HG02973 (cell line): ENCODE data around the gene CD164.
"Not testable (repeated sequence)": the region's sequence is repeated elsewhere in the genome, so short reads cannot be mapped to it uniquely, and the experiment has no call there.

Source experiments
- ATAC-seq: cut with Tn5 transposase; IDR thresholded peaks from one replicate; pipeline ENCODE4 v1.9.1; 2021; ENCODE audit warnings: moderate library complexity; ENCODE audit not compliant: unreplicated experiment

The CD164 gene

GRCh38 chr6:109344226-109344625, 38.0 kb downstream of the CD164 start:
- no peak for ATAC-seq

- ATAC-seq: no peak
Observed at GRCh38 chr6:109343518-109343917, 38.7 kb downstream of the CD164 start.

- ATAC-seq: no peak
Observed at GRCh38 chr6:109342911-109343310, 39.4 kb downstream of the CD164 start.

- ATAC-seq: no peak
Observed at GRCh38 chr6:109342506-109342905, 39.8 kb downstream of the CD164 start.

GRCh38 chr6:109340811-109341210, 41.5 kb downstream of the CD164 start:
- no peak for ATAC-seq

- ATAC-seq: no peak
Observed at GRCh38 chr6:109339906-109340678, 42.2 kb downstream of the CD164 start.

GRCh38 chr6:109336221-109336961, 45.9 kb downstream of the CD164 start:
- ATAC-seq: no peak

GRCh38 chr6:109333870-109334269, 48.4 kb downstream of the CD164 start:
- ATAC-seq: not testable (repeated sequence)

- no peak for ATAC-seq
Observed at GRCh38 chr6:109332748-109333147, 49.5 kb downstream of the CD164 start.

GRCh38 chr6:109331081-109331480, 51.2 kb downstream of the CD164 start:
- ATAC-seq: no peak

GRCh38 chr6:109330263-109330662, 52.0 kb downstream of the CD164 start:
- no peak for ATAC-seq

- ATAC-seq: no peak
Observed at GRCh38 chr6:109328629-109329028, 53.6 kb downstream of the CD164 start.

- ATAC-seq: no peak
Observed at GRCh38 chr6:109327959-109328358, 54.3 kb downstream of the CD164 start.

GRCh38 chr6:109327491-109327890, 54.8 kb downstream of the CD164 start:
- no peak for ATAC-seq

GRCh38 chr6:109326351-109326750, 55.9 kb downstream of the CD164 start:
- ATAC-seq: no peak

- ATAC-seq: no peak
Observed at GRCh38 chr6:109325400-109325801, 56.9 kb downstream of the CD164 start.

- ATAC-seq: no peak
Observed at GRCh38 chr6:109323241-109323640, 59.0 kb downstream of the CD164 start.

GRCh38 chr6:109322825-109323224, 59.4 kb downstream of the CD164 start:
- no peak for ATAC-seq

- no peak for ATAC-seq
Observed at GRCh38 chr6:109321752-109322151, 60.5 kb downstream of the CD164 start.

GRCh38 chr6:109320072-109320471, 62.2 kb downstream of the CD164 start:
- ATAC-seq: no peak

GRCh38 chr6:109318328-109318876, 63.9 kb downstream of the CD164 start:
- no peak for ATAC-seq

- ATAC-seq: no peak
Observed at GRCh38 chr6:109316909-109317308, 65.4 kb downstream of the CD164 start.
